Measurements from ENCODE around the gene UBE2C. TPM values are rescaled to one million over a fixed set of nuclear protein-coding genes. Genes with fewer than 3 reads are reported as not detected.

The UBE2C gene
- total RNA-seq, 1 experiment from 2014 or later: 76.9 TPM

GRCh38 chr20:45842169-45842812, 29.8 kb downstream of the UBE2C start:
- no peak for DNase-seq (ENCODE audit: low read depth, low spot score)
- in situ Hi-C loops (cut with HindIII; ENCODE audit: low pct_unique_long_range_greater_than_20kb, low sequenced_read_pairs): no loop called here

DNA sequence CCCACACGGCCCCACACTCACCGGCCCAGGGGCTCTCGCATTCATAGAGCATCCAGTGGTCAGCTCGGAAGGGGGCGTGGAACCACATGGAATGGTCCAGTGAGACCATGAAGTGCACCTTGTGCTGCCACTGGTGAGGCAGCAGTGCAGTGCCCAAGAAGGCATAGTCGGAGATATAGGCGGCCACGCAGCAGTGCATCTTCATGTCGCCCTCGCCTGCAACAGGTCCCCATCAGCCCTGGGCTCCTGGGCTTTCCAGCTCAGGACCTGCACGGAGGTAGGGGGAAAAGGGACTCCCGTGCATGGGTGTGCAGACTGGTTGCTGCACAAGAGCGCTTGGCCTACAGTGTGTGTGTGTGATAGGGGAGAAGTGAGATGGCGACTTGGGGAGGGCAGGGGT, 31.1 kb downstream of the UBE2C start:
- no peak for DNase-seq (ENCODE audit: low read depth, low spot score)
- in situ Hi-C loops (cut with HindIII; ENCODE audit: low pct_unique_long_range_greater_than_20kb, low sequenced_read_pairs): no loop called here

DNA sequence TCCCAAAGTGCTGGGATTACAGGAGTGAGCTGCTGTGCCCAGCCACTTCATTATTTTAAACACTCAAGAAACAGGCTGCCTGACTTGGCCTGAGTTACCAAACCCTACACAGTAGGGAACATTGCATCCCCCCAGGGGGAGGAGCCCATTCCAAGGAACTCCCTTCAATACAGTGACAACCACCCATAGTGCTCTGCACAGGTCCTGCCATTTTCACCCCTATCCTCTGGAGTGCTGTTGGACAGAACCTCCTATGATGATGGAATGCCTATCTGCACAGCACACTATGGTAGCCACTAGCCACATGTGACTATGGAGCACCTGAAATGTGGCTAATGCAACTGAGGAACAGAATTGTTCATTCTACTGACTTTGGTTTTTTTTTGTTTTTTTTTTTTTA, 33.0 kb downstream of the UBE2C start:
- no peak for DNase-seq (ENCODE audit: low read depth, low spot score)
- in situ Hi-C loops (cut with HindIII; ENCODE audit: low pct_unique_long_range_greater_than_20kb, low sequenced_read_pairs): no loop called here

DNA sequence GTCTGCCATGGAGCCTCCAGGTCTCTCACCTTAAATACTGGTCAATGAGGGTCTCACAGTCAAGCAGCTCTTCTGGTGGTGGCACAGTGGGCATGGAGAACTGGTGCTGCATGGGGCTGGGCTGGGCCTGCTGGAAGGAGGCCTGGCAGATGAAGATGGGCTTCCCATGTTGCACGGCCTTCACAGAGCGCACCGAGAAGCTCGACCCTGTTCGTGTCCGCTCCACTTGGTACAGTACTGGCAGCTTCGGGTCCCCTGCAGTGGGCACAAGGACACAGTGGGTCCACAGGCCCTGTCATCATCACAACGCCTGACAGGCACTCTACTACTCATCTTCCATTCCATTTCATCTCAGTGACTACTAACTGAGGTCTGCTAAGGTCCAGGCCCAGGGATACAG, 36.0 kb downstream of the UBE2C start:
- no peak for DNase-seq (ENCODE audit: low read depth, low spot score)
- in situ Hi-C loops (cut with HindIII; ENCODE audit: low pct_unique_long_range_greater_than_20kb, low sequenced_read_pairs): no loop called here

DNA sequence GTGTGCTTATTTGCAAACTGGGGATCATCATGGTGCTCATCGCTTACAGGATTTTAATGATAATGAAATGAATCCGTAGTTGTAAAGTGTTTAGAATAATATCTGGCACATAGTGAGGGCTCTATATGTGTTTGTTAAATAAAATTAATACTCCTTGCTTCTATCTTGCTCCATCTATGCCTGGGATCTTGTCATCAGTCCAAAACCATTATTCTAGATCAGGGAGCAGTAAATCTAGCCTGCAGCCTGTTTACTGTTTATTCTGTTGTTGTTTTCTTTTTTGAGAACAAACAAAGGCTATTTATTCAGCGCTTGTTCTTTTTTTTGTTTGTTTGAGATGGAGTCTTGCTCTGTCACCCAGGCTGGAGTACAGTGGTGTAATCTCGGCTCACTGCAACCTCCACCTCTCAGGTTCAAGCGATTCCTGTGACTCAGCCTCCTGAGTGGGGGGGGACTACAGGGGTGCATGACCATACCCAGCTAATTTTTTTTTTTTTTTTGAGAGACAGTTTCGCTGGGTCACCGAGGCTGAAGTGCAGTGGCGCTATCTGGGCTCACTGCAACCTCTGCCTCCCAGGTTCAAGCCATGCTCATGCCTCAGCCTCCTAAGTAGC, 36.6 kb downstream of the UBE2C start:
- no peak for DNase-seq (ENCODE audit: low read depth, low spot score)
- in situ Hi-C loops (cut with HindIII; ENCODE audit: low pct_unique_long_range_greater_than_20kb, low sequenced_read_pairs): no loop called here

DNA sequence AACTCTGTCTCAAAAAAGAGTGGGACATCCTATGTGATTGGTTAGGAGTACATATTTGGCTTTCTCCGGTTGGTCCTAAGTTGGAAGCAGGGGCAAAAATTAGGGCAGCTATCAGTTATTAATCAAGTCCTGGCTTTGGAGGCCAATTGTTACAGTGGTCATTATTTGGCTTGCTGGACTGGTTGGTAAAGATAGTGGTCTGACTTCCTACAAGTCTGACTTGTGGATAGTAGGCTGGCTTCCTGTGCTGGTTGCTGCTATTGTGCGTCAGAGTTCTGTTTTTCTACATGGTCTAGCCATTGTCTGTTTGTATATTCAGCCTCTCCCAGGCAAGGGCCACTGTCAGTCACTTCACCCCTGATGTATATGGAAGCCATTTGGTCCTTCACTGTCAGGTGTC, 37.8 kb downstream of the UBE2C start:
- in situ Hi-C loops (cut with HindIII; ENCODE audit: low pct_unique_long_range_greater_than_20kb, low sequenced_read_pairs): no loop called here
- DNase-seq (ENCODE audit: low read depth, low spot score): no peak

- in situ Hi-C loops (cut with HindIII; ENCODE audit: low pct_unique_long_range_greater_than_20kb, low sequenced_read_pairs): no loop called here
- DNase-seq (ENCODE audit: low read depth, low spot score): no peak
Observed at GRCh38 chr20:45850926-45851325, 38.5 kb downstream of the UBE2C start.

DNA sequence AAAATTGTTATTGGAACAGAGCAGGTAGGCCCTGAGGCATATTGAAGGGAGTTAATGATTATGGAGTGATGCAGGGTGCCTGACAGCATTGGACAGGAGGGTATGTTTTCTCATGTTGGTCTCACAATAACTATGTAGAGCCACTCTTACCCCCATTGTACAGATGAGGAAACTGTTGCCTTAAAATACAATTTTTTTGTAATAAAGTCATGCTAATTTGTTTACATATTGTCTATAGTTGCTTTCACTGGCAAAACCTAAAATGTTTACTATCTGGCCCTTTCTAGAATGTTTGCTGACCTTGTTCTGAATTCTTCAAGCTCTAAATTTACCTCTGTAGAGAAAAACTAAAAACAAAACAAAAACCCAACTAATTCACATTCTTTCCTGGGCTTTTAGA, 39.1 kb downstream of the UBE2C start:
- in situ Hi-C loops (cut with HindIII; ENCODE audit: low pct_unique_long_range_greater_than_20kb, low sequenced_read_pairs): no loop called here
- DNase-seq (ENCODE audit: low read depth, low spot score): no peak

- no peak for DNase-seq (ENCODE audit: low read depth, low spot score)
- in situ Hi-C loops (cut with HindIII; ENCODE audit: low pct_unique_long_range_greater_than_20kb, low sequenced_read_pairs): no loop called here
Observed at GRCh38 chr20:45852326-45852725, 39.9 kb downstream of the UBE2C start.

- in situ Hi-C loops (cut with HindIII; ENCODE audit: low pct_unique_long_range_greater_than_20kb, low sequenced_read_pairs): no loop called here
- no peak for DNase-seq (ENCODE audit: low read depth, low spot score)
Observed at GRCh38 chr20:45853484-45853883, 41.0 kb downstream of the UBE2C start.

DNA sequence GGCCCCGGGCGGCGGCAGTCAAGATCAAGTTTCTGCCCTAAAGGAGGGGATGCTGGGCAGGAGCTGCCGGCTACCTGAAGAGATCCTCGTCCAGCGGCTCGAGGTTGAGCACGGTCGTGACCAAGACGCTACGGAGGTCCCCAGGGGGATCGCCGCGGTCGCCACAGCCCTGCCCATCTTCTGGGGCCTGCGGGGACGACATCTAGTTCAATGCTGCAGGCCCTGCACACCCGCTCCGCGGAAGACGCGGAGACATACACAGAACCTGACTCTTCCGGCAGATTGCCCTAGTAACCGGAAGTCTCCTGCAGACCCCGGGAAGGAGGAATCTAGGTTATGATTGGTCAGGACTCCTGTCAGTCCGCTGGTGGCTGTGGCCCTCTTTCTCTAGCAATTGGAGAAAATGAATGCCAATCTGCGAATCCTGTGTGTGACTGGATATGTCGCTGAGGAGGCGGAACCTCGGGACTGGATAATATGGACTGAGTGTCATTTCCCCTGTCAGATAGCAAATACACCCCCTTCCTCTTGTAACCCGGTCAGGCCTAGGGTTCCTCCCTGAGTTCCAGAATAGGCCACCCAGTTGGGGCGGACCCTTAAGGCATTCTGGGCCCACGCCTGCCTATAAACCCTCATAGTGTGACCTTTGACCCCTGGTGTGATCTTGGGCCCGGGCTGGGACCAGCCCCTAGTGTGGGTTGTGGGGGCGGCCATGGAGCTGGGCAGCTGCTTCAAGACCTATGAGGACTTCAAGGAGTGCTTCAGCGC, 44.9 kb downstream of the UBE2C start, which contains the start of the genes ACOT8 and ZSWIM3:
TSS of gene ACOT8 (minus strand) at position 279 of the 768 bp plus-strand sequence. CDS start at position 202, 77 bp downstream.
TSS of gene ZSWIM3 (plus strand) at position 501 of the 768 bp plus-strand sequence. CDS start at position 713, 212 bp downstream.
- peak; percentile 100 for DNase-seq (ENCODE audit: low read depth, low spot score)
- in situ Hi-C loops (cut with HindIII; ENCODE audit: low pct_unique_long_range_greater_than_20kb, low sequenced_read_pairs): no loop called here

- in situ Hi-C loops (cut with HindIII; ENCODE audit: low pct_unique_long_range_greater_than_20kb, low sequenced_read_pairs): no loop called here
- DNase-seq (ENCODE audit: low read depth, low spot score): peak; percentile 37
Observed at GRCh38 chr20:45857882-45858216, 45.4 kb downstream of the UBE2C start.

GRCh38 chr20:45859916-45860315, 47.5 kb downstream of the UBE2C start:
- in situ Hi-C loops (cut with HindIII; ENCODE audit: low pct_unique_long_range_greater_than_20kb, low sequenced_read_pairs): no loop called here
- DNase-seq (ENCODE audit: low read depth, low spot score): no peak

GRCh38 chr20:45860560-45861220, 48.2 kb downstream of the UBE2C start:
- in situ Hi-C loops (cut with HindIII; ENCODE audit: low pct_unique_long_range_greater_than_20kb, low sequenced_read_pairs): no loop called here
- DNase-seq (ENCODE audit: low read depth, low spot score): no peak

DNA sequence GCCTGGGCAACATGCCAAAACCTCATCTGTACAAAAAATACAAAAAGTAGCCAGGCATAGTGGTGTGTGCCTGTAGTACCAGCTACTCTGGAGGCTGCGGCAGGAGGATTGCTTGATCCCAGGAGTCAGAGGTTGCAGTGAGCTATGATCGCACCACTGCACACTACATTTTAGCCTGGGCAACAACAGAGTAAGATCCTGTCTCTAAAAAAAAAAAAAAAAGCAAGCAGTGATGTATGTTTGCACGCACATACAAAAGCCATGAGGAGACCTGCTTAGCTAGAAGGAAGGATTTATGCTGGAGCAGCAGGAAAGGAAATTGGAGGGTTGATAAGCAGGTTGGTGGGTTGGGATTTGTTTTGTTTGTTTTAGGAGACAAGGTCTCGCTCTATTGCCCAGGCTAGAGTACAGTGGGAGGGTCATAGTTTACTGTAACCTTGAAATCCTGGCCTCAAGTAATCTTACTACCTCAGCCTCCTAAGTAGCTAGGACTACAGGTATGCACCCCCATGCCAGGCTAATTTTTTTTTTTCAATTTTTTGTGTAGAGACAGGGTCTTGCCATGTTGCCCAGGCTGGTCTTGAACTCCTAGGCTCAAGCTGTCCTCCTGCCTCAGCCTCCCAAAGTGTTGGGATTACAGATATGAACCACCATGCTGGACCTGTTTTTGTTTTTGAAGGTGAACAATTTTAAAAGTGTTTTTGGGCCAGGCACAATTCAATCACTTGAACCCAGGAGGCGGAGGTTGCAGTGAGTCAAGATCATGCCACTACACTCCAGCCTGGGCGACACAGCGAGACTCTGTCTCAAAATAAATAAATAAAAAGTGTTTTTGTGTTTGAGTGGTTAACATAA, 49.0 kb downstream of the UBE2C start:
- no peak for DNase-seq (ENCODE audit: low read depth, low spot score)
- in situ Hi-C loops (cut with HindIII; ENCODE audit: low pct_unique_long_range_greater_than_20kb, low sequenced_read_pairs): no loop called here

GRCh38 chr20:45863543-45864470, 51.4 kb downstream of the UBE2C start:
- no peak for DNase-seq (ENCODE audit: low read depth, low spot score)
- in situ Hi-C loops (cut with HindIII; ENCODE audit: low pct_unique_long_range_greater_than_20kb, low sequenced_read_pairs): no loop called here

All from SK-MEL-5 (cell line).